ENCODE results near the gene TTC33.
"Not testable (repeated sequence)": the region's sequence is repeated elsewhere in the genome, so short reads cannot be mapped to it uniquely, and the experiment has no call there.

Gene TTC33

DNA sequence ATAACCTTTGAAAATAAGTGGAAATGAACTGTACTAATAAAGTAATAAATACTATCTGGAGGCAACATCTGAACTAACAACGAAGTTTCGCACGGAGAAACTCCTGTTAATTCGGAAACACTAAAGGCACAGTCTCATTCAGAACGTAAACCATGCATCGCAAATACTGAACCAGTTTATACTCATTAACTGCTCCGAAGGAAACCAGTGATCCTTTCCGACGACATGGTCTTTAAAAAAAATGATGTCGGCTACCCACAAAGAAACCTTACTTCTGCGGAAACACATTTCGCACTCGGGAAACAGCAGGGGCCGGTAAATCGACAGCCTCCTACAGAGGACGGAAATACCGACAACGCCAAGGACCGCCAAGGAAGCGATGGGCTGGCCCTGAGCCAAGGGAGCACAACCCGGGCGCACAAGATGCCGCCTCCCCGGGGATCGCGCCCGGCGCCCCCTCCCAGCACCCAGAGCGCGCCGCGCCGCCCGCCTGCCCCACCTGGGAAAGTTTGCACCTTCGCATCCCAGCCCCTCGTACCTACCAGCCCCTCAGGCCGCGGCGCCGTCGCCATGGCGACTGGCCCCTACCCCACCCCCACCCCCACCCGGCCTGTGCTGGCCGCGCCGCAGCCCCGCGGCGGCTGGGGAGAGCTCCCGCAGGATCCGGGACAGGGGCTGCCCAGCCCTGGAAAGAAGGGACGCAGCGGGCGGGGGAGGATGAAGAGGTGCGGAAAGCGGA, 41.7 kb upstream of the TTC33 start:
- H3K4me3 ChIP-seq (ENCODE audit: control insufficient read depth, low read depth, low read length), result peak overlapping the region; percentile 95
- no peak for DNase-seq (ENCODE audit: low read depth)
- TF ChIP-seq, protein P1, sequence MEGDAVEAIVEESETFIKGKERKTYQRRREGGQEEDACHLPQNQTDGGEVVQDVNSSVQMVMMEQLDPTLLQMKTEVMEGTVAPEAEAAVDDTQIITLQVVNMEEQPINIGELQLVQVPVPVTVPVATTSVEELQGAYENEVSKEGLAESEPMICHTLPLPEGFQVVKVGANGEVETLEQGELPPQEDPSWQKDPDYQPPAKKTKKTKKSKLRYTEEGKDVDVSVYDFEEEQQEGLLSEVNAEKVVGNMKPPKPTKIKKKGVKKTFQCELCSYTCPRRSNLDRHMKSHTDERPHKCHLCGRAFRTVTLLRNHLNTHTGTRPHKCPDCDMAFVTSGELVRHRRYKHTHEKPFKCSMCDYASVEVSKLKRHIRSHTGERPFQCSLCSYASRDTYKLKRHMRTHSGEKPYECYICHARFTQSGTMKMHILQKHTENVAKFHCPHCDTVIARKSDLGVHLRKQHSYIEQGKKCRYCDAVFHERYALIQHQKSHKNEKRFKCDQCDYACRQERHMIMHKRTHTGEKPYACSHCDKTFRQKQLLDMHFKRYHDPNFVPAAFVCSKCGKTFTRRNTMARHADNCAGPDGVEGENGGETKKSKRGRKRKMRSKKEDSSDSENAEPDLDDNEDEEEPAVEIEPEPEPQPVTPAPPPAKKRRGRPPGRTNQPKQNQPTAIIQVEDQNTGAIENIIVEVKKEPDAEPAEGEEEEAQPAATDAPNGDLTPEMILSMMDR (IDR thresholded peaks at IDR 0.05; ENCODE audit: control insufficient read depth, insufficient read depth, low read depth, low read length, missing control alignments), result no peak

- no peak for DNase-seq (ENCODE audit: low read depth)
- TF ChIP-seq, protein P1 (IDR thresholded peaks at IDR 0.05; ENCODE audit: control insufficient read depth, insufficient read depth, low read depth, low read length, missing control alignments), result no peak
- peak overlapping the region; percentile 95; the same call in 1 of the 2 replicates for H3K4me3 ChIP-seq (ENCODE audit: control insufficient read depth, low read depth, low read length)
Measured at GRCh38 chr5:40796487-40796889, 40.7 kb upstream of the TTC33 start.

GRCh38 chr5:40794877-40795276, 39.1 kb upstream of the TTC33 start:
- H3K4me3 ChIP-seq (ENCODE audit: control insufficient read depth, low read depth, low read length); DNase-seq (ENCODE audit: low read depth): not testable (repeated sequence)

- DNase-seq (ENCODE audit: low read depth); H3K4me3 ChIP-seq (ENCODE audit: control insufficient read depth, low read depth, low read length): not testable (repeated sequence)
Measured at GRCh38 chr5:40794340-40794739, 38.6 kb upstream of the TTC33 start.

DNA sequence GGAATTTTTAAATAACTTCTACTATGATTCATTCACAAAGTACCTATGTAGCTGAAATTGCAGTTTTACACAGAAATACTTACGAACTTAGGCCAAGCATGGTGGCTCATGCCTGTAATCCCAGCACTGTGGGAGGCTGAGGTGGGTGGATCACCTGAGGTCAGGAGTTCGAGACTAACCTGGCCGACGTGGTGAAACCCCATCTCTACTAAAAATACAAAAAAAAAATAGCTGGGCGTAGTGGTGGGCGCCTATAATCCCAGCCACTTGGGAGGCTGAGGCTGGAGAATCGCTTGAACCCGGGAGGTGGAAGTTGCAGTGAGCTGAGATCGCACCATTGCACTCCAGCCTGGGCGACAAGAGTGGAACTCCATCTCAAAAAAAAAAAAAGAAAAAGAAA, 36.9 kb upstream of the TTC33 start:
- not testable (repeated sequence) for H3K4me3 ChIP-seq (ENCODE audit: control insufficient read depth, low read depth, low read length); DNase-seq (ENCODE audit: low read depth)

- H3K4me3 ChIP-seq (ENCODE audit: control insufficient read depth, low read depth, low read length), result no peak overlapping the region
- TF ChIP-seq, protein P1 (IDR thresholded peaks at IDR 0.05; ENCODE audit: control insufficient read depth, insufficient read depth, low read depth, low read length, missing control alignments), result no peak
- DNase-seq (ENCODE audit: low read depth), result no peak
Measured at GRCh38 chr5:40791715-40792139, 36.0 kb upstream of the TTC33 start.

DNA sequence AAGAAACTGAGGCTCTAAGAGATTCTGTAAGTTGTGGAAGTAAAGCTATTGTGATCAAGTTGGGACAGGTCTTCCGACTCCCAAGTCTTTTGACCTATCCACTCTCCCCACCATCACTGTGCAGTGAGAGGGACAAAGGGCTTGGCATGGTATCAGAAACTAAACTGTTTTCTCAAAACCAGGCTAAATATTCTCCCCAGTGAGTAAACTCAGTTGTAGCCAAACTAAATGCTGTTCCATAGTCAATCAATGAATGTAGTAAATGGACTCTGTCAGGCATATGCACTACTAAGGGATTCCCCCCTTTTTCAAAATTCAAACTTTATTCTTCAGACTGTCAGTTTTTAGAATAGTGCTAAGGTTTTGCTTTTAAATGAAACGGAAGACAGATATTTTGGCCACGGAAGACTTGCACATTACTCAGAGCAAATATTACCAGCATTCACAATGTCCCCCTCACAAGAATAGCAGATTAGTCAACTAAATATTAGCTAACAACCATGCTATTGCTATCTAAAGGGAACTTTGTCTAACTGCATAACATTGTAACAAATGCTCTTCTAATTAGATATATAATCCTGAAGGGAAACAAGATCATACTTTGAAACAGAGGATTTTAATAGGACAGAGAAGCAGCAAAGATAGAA, 35.3 kb upstream of the TTC33 start:
- DNase-seq (ENCODE audit: low read depth), result no peak
- H3K4me3 ChIP-seq (ENCODE audit: control insufficient read depth, low read depth, low read length), result no peak overlapping the region
- TF ChIP-seq, protein P1 (IDR thresholded peaks at IDR 0.05; ENCODE audit: control insufficient read depth, insufficient read depth, low read depth, low read length, missing control alignments), result no peak

- DNase-seq (ENCODE audit: low read depth), result not testable (repeated sequence)
Measured at GRCh38 chr5:40788941-40789340, 33.2 kb upstream of the TTC33 start.

GRCh38 chr5:40787986-40788385, 32.2 kb upstream of the TTC33 start:
- TF ChIP-seq, protein P1 (IDR thresholded peaks at IDR 0.05; ENCODE audit: control insufficient read depth, insufficient read depth, low read depth, low read length, missing control alignments), result no peak

More at GRCh38 chr5:40788941-40789340, 33.2 kb upstream of the TTC33 start:
- not testable (repeated sequence) for H3K4me3 ChIP-seq (ENCODE audit: control insufficient read depth, low read depth, low read length)

DNA sequence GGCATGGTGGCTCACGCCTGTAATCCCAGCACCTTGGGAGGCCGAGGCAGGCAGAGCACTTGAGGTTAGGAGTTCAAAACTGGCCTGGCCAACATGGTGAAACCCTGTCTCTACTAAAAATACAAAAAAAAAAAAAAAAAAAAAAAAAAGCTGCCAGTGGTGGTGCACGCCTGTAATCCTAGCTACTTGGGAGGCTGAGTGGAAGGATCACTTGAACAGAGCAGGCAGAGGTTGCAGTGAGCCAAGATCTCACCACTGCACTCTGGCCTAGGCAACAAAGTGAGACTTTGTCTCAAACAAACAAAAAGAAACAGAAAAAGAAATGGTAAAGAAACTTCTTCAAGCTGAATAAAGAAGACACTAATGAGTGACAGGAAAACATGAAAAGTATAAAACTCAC, 30.9 kb upstream of the TTC33 start:
- not testable (repeated sequence) for H3K4me3 ChIP-seq (ENCODE audit: control insufficient read depth, low read depth, low read length); DNase-seq (ENCODE audit: low read depth)

More at GRCh38 chr5:40787986-40788385, 32.2 kb upstream of the TTC33 start:
- no peak for DNase-seq (ENCODE audit: low read depth)
- no peak overlapping the region for H3K4me3 ChIP-seq (ENCODE audit: control insufficient read depth, low read depth, low read length)

Measured in AG09309 (cell line).